OCI-LY7 (cell line): ENCODE data around the gene CENPH.

ENCODE experiments used
- EZH2phosphoT487 ChIP-seq: fragments of 200-600 bp; sonication (generic); IDR thresholded peaks from 2 replicates; pipeline ENCODE4 v1.6.1; 2018; ENCODE audit warnings: low read depth, borderline replicate concordance, mild to moderate bottlenecking, mixed run types, antibody characterized with exemption, low read length, moderate library complexity, mixed read lengths
- TF ChIP-seq, protein P1 (sequence below): fragments of 200-600 bp; sonication (generic); conservative IDR thresholded peaks from 2 replicates; pipeline ENCODE4 v1.5.1; 2014; ENCODE audit warnings: mild to moderate bottlenecking, antibody characterized with exemption, low read length, moderate library complexity, mixed read lengths

DNA sequence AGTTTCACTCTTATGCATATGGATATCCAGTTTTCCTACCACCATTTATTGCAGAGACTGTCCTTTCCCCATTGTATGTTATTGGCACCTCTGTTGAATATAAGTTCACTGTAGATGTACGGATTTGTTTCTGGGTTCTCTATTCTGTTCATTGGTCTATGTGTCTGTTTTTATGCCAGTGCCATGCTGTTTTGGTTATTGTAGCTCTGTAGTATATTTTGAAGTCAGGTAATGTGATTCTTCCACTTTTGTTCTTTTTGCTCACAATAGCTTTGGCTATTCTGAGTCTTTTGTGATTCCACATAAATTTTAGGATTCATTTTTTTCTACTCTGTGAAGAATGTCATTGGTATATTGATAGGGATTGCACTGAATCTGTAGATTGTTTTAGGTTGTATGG lies 48.6 kb upstream of the CENPH start:
- TF ChIP-seq, protein P1, sequence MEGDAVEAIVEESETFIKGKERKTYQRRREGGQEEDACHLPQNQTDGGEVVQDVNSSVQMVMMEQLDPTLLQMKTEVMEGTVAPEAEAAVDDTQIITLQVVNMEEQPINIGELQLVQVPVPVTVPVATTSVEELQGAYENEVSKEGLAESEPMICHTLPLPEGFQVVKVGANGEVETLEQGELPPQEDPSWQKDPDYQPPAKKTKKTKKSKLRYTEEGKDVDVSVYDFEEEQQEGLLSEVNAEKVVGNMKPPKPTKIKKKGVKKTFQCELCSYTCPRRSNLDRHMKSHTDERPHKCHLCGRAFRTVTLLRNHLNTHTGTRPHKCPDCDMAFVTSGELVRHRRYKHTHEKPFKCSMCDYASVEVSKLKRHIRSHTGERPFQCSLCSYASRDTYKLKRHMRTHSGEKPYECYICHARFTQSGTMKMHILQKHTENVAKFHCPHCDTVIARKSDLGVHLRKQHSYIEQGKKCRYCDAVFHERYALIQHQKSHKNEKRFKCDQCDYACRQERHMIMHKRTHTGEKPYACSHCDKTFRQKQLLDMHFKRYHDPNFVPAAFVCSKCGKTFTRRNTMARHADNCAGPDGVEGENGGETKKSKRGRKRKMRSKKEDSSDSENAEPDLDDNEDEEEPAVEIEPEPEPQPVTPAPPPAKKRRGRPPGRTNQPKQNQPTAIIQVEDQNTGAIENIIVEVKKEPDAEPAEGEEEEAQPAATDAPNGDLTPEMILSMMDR = no peak
- no peak for TF ChIP-seq EZH2phosphoT487
